Measurements from ENCODE around the gene MAPKAPK3.
A peak's percentile ranks its signal among the peaks of the same experiment; 100 is the strongest.

Gene MAPKAPK3

GRCh38 chr3:50587373-50587772 is 29.6 kb upstream of the MAPKAPK3 start:
- peak; percentile 61 for DNase-seq (ENCODE audit: low read depth)

GRCh38 chr3:50587806-50588758 is 28.9 kb upstream of the MAPKAPK3 start:
- DNase-seq (ENCODE audit: low read depth) = no peak
- H3K4me3 ChIP-seq (ENCODE audit: control insufficient read depth, low read depth, low read length) = no peak overlapping the region
- TF ChIP-seq CTCF (conservative IDR thresholded peaks at IDR 0.05; ENCODE audit: control insufficient read depth, insufficient read depth, low read depth, low read length) = no peak

More at GRCh38 chr3:50587373-50587772, 29.6 kb upstream of the MAPKAPK3 start:
- H3K4me3 ChIP-seq (ENCODE audit: control insufficient read depth, low read depth, low read length) = no peak overlapping the region
- no peak for TF ChIP-seq CTCF (conservative IDR thresholded peaks at IDR 0.05; ENCODE audit: control insufficient read depth, insufficient read depth, low read depth, low read length)

- H3K4me3 ChIP-seq (ENCODE audit: control insufficient read depth, low read depth, low read length) = no peak overlapping the region
- DNase-seq (ENCODE audit: low read depth) = peak; percentile 60
- no peak for TF ChIP-seq CTCF (conservative IDR thresholded peaks at IDR 0.05; ENCODE audit: control insufficient read depth, insufficient read depth, low read depth, low read length)
These were observed 28.1 kb upstream of the MAPKAPK3 start for GRCh38 chr3:50588759-50589433.

- no peak for DNase-seq (ENCODE audit: low read depth)
- no peak for TF ChIP-seq CTCF (conservative IDR thresholded peaks at IDR 0.05; ENCODE audit: control insufficient read depth, insufficient read depth, low read depth, low read length)
- H3K4me3 ChIP-seq (ENCODE audit: control insufficient read depth, low read depth, low read length) = no peak overlapping the region
These were observed 25.7 kb upstream of the MAPKAPK3 start for GRCh38 chr3:50591196-50591741.

GRCh38 chr3:50592568-50592967 is 24.4 kb upstream of the MAPKAPK3 start:
- no peak for DNase-seq (ENCODE audit: low read depth)
- TF ChIP-seq CTCF (conservative IDR thresholded peaks at IDR 0.05; ENCODE audit: control insufficient read depth, insufficient read depth, low read depth, low read length) = no peak
- no peak overlapping the region for H3K4me3 ChIP-seq (ENCODE audit: control insufficient read depth, low read depth, low read length)

GRCh38 chr3:50594253-50594785 is 22.6 kb upstream of the MAPKAPK3 start:
- no peak for DNase-seq (ENCODE audit: low read depth)
- H3K4me3 ChIP-seq (ENCODE audit: control insufficient read depth, low read depth, low read length) = no peak overlapping the region
- no peak for TF ChIP-seq CTCF (conservative IDR thresholded peaks at IDR 0.05; ENCODE audit: control insufficient read depth, insufficient read depth, low read depth, low read length)
